Measurements from ENCODE around the gene CDH18.

The CDH18 gene

GRCh38 chr5:19739671-19740070, 248.3 kb downstream of the CDH18 start:
- Histone ChIP-seq H3K4ac (ENCODE audit: low read depth, low read length) (no peak overlapping the region), H3K9ac (ENCODE audit: low read length) (no peak overlapping the region), H3K4me2 (ENCODE audit: low read length) (no peak overlapping the region), H2BK15ac (replicated peaks; ENCODE audit: low read depth) (no peak overlapping the region), H3K4me3 (ENCODE audit: low read length) (no peak overlapping the region), H2AK5ac (ENCODE audit: low read length) (no peak overlapping the region), H3K4me1 (ENCODE audit: control insufficient read depth, low read depth, low read length) (no peaks in the 10 kb centered on the region), H2BK120ac (ENCODE audit: low read depth, low read length) (no peak overlapping the region), H3K79me1 (ENCODE audit: low read length) (no peaks in the 10 kb centered on the region), H3K36me3 (ENCODE audit: control insufficient read depth, insufficient read depth, low read length) (no peaks in the 10 kb centered on the region), H4K5ac (ENCODE audit: low read length) (no peak overlapping the region), H4K8ac (ENCODE audit: low read depth, low read length) (no peak overlapping the region), H2BK5ac (ENCODE audit: low read length) (no peak overlapping the region), H3K27ac (ENCODE audit: low read depth, low read length) (no peak overlapping the region), H3K56ac (ENCODE audit: low read length) (no peak overlapping the region), H3K18ac (ENCODE audit: low read length) (no peak overlapping the region), H3K23ac (ENCODE audit: low read length) (no peak overlapping the region), H3K27me3 (ENCODE audit: insufficient read depth, low read length, poor library complexity) (no peaks in the 10 kb centered on the region), H3K79me2 (ENCODE audit: control insufficient read depth, insufficient read depth, low read length) (no peaks in the 10 kb centered on the region)
- DNase-seq, result no peak
- WGBS (ENCODE audit: extremely low coverage, insufficient coverage, low lambda C conversion rate), result no CpG with 5 or more reads among the region's 1 CpG

- no peak overlapping the region for H3K9ac ChIP-seq (ENCODE audit: low read length)
- no peaks in the 10 kb centered on the region for H3K36me3 ChIP-seq (ENCODE audit: control insufficient read depth, insufficient read depth, low read length)
- no peak overlapping the region for H2BK120ac ChIP-seq (ENCODE audit: low read depth, low read length)
- no peak overlapping the region for H3K4me2 ChIP-seq (ENCODE audit: low read length)
- no peak overlapping the region for H3K4ac ChIP-seq (ENCODE audit: low read depth, low read length)
- WGBS (ENCODE audit: extremely low coverage, insufficient coverage, low lambda C conversion rate), result no CpG with 5 or more reads among the region's 1 CpG
- no peak overlapping the region for H2AK5ac ChIP-seq (ENCODE audit: low read length)
- H3K4me1 ChIP-seq (ENCODE audit: control insufficient read depth, low read depth, low read length), result no peaks in the 10 kb centered on the region
- no peaks in the 10 kb centered on the region for H3K79me2 ChIP-seq (ENCODE audit: control insufficient read depth, insufficient read depth, low read length)
- no peak overlapping the region for H3K56ac ChIP-seq (ENCODE audit: low read length)
- no peaks in the 10 kb centered on the region for H3K79me1 ChIP-seq (ENCODE audit: low read length)
- H4K5ac ChIP-seq (ENCODE audit: low read length), result no peak overlapping the region
- no peak overlapping the region for H3K18ac ChIP-seq (ENCODE audit: low read length)
- H3K27me3 ChIP-seq (ENCODE audit: insufficient read depth, low read length, poor library complexity), result no peaks in the 10 kb centered on the region
- no peak overlapping the region for H2BK15ac ChIP-seq (replicated peaks; ENCODE audit: low read depth)
- DNase-seq, result peak; percentile 11
- no peak overlapping the region for H4K8ac ChIP-seq (ENCODE audit: low read depth, low read length)
- no peak overlapping the region for H3K4me3 ChIP-seq (ENCODE audit: low read length)
- H2BK5ac ChIP-seq (ENCODE audit: low read length), result no peak overlapping the region
- H3K23ac ChIP-seq (ENCODE audit: low read length), result no peak overlapping the region
- no peak overlapping the region for H3K27ac ChIP-seq (ENCODE audit: low read depth, low read length)
These were observed 253.2 kb downstream of the CDH18 start for GRCh38 chr5:19734776-19735175.

DNA sequence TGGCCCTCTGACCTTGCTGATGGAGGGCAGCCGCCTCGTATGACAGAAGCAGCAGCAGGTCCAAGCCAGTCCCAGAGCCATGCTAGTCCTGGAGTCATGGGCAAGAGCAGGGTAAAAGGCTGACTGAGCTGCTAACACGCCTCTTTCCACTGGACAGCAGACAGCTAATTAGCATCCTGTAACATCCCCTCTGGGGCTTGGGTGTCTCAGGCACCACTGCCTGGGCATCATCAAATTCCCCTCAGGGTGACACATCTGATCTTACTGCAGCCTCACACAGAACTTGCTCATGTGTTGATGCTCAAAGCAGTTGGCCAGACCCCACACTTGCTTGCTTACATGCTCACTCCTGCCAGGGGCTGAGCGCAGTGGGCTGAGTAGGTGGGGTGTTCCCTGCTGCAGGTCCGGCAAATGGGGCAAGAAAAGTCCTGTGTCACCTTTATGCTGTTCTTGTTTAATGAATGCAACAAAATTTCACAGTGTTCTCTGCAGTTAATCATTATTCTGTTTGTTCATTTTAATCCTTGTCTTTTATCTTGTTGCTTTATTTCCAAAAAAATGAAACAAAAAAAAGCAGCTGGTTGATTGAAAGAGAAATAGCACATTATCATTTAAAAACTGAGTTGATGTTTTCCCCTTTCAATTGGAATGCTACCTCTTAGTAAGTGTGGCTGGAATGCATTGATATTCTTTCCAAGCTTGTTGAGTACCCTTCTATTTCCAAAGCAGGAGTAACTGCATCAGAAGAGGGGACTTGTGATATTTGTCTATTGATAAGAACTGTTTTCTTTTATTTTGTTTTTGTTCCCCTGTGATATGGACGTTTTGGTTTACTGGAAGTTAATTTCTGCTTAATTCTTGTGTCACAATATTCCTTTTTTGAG, 254.1 kb downstream of the CDH18 start:
- H4K8ac ChIP-seq (ENCODE audit: low read depth, low read length), result no peak overlapping the region
- no CpG with 5 or more reads among the region's 6 CpGs for WGBS (ENCODE audit: extremely low coverage, insufficient coverage, low lambda C conversion rate)
- H3K79me2 ChIP-seq (ENCODE audit: control insufficient read depth, insufficient read depth, low read length), result no peaks in the 10 kb centered on the region
- H3K4ac ChIP-seq (ENCODE audit: low read depth, low read length), result no peak overlapping the region
- no peak overlapping the region for H4K5ac ChIP-seq (ENCODE audit: low read length)
- H2AK5ac ChIP-seq (ENCODE audit: low read length), result no peak overlapping the region
- no peaks in the 10 kb centered on the region for H3K4me1 ChIP-seq (ENCODE audit: control insufficient read depth, low read depth, low read length)
- no peaks in the 10 kb centered on the region for H3K27me3 ChIP-seq (ENCODE audit: insufficient read depth, low read length, poor library complexity)
- no peak overlapping the region for H2BK5ac ChIP-seq (ENCODE audit: low read length)
- no peak overlapping the region for H3K9ac ChIP-seq (ENCODE audit: low read length)
- no peak overlapping the region for H2BK15ac ChIP-seq (replicated peaks; ENCODE audit: low read depth)
- DNase-seq, result peak; percentile 5
- no peak overlapping the region for H3K27ac ChIP-seq (ENCODE audit: low read depth, low read length)
- no peak overlapping the region for H3K18ac ChIP-seq (ENCODE audit: low read length)
- H3K4me3 ChIP-seq (ENCODE audit: low read length), result no peak overlapping the region
- no peak overlapping the region for H3K56ac ChIP-seq (ENCODE audit: low read length)
- no peaks in the 10 kb centered on the region for H3K79me1 ChIP-seq (ENCODE audit: low read length)
- H2BK120ac ChIP-seq (ENCODE audit: low read depth, low read length), result no peak overlapping the region
- no peak overlapping the region for H3K4me2 ChIP-seq (ENCODE audit: low read length)
- H3K23ac ChIP-seq (ENCODE audit: low read length), result no peak overlapping the region
- no peaks in the 10 kb centered on the region for H3K36me3 ChIP-seq (ENCODE audit: control insufficient read depth, insufficient read depth, low read length)

DNA sequence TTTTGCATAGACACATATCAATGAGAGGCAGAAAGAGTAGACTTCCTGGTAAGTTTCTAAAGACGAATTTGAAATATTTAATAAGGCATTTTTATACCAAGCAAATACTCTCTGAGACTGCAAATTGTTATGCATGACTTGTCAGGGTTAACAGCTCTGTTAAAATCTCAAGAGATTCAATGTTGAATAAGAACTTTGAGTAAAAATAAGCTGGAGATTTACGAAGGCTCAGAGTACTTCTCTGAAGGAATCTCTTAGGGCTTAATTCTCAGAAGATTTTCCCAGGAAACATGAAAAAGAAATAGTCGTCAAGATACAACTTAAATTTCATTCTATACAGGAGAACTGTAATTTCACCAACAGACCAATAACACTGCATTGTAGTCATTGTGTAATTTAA, 259.4 kb downstream of the CDH18 start:
- H3K27ac ChIP-seq (ENCODE audit: low read depth, low read length), result no peak overlapping the region
- H3K56ac ChIP-seq (ENCODE audit: low read length), result no peak overlapping the region
- no peaks in the 10 kb centered on the region for H3K27me3 ChIP-seq (ENCODE audit: insufficient read depth, low read length, poor library complexity)
- no peaks in the 10 kb centered on the region for H3K36me3 ChIP-seq (ENCODE audit: control insufficient read depth, insufficient read depth, low read length)
- H4K5ac ChIP-seq (ENCODE audit: low read length), result no peak overlapping the region
- no peak overlapping the region for H3K23ac ChIP-seq (ENCODE audit: low read length)
- H2BK5ac ChIP-seq (ENCODE audit: low read length), result no peak overlapping the region
- no peak overlapping the region for H2BK120ac ChIP-seq (ENCODE audit: low read depth, low read length)
- H3K18ac ChIP-seq (ENCODE audit: low read length), result no peak overlapping the region
- H3K9ac ChIP-seq (ENCODE audit: low read length), result no peak overlapping the region
- no peaks in the 10 kb centered on the region for H3K79me1 ChIP-seq (ENCODE audit: low read length)
- H3K4me2 ChIP-seq (ENCODE audit: low read length), result no peak overlapping the region
- no peak overlapping the region for H3K4ac ChIP-seq (ENCODE audit: low read depth, low read length)
- no peak overlapping the region for H3K4me3 ChIP-seq (ENCODE audit: low read length)
- H3K4me1 ChIP-seq (ENCODE audit: control insufficient read depth, low read depth, low read length), result no peaks in the 10 kb centered on the region
- no peak overlapping the region for H4K8ac ChIP-seq (ENCODE audit: low read depth, low read length)
- H2BK15ac ChIP-seq (replicated peaks; ENCODE audit: low read depth), result no peak overlapping the region
- no peak overlapping the region for H2AK5ac ChIP-seq (ENCODE audit: low read length)
- H3K79me2 ChIP-seq (ENCODE audit: control insufficient read depth, insufficient read depth, low read length), result no peaks in the 10 kb centered on the region
- WGBS (ENCODE audit: extremely low coverage, insufficient coverage, low lambda C conversion rate), result no CpG with 5 or more reads among the region's 3 CpGs
- no peak for DNase-seq

DNA sequence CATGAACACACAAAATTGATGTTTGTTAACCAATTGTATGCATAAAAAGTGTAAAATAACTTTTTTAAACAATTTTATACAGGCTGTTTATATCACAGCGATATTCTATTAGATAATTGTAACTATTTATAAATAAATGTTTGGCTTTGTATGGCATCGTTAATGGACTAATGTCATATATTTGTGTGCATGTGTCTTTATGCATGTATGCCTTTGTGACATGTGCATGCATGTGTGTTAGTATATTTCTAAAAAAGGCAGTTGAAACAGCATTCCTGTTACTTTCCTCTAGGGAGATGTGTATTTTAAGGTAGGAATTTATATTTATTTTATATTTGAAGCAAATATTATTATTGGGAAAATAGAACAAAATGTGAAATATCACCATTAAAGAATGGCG, 268.9 kb downstream of the CDH18 start:
- Histone ChIP-seq H2BK15ac (replicated peaks; ENCODE audit: low read depth) (no peak overlapping the region), H4K5ac (ENCODE audit: low read length) (no peak overlapping the region), H3K4ac (ENCODE audit: low read depth, low read length) (no peak overlapping the region), H4K8ac (ENCODE audit: low read depth, low read length) (no peak overlapping the region), H3K23ac (ENCODE audit: low read length) (no peak overlapping the region), H3K79me2 (ENCODE audit: control insufficient read depth, insufficient read depth, low read length) (no peaks in the 10 kb centered on the region), H3K27ac (ENCODE audit: low read depth, low read length) (no peak overlapping the region), H3K4me3 (ENCODE audit: low read length) (no peak overlapping the region), H3K79me1 (ENCODE audit: low read length) (no peaks in the 10 kb centered on the region), H3K4me1 (ENCODE audit: control insufficient read depth, low read depth, low read length) (no peaks in the 10 kb centered on the region), H3K36me3 (ENCODE audit: control insufficient read depth, insufficient read depth, low read length) (no peaks in the 10 kb centered on the region), H2AK5ac (ENCODE audit: low read length) (no peak overlapping the region), H3K56ac (ENCODE audit: low read length) (no peak overlapping the region), H3K18ac (ENCODE audit: low read length) (no peak overlapping the region), H3K4me2 (ENCODE audit: low read length) (no peak overlapping the region), H2BK120ac (ENCODE audit: low read depth, low read length) (no peak overlapping the region), H3K27me3 (ENCODE audit: insufficient read depth, low read length, poor library complexity) (no peaks in the 10 kb centered on the region), H2BK5ac (ENCODE audit: low read length) (no peak overlapping the region), H3K9ac (ENCODE audit: low read length) (no peak overlapping the region)
- no peak for DNase-seq
- no CpG with 5 or more reads among the region's 3 CpGs for WGBS (ENCODE audit: extremely low coverage, insufficient coverage, low lambda C conversion rate)

DNA sequence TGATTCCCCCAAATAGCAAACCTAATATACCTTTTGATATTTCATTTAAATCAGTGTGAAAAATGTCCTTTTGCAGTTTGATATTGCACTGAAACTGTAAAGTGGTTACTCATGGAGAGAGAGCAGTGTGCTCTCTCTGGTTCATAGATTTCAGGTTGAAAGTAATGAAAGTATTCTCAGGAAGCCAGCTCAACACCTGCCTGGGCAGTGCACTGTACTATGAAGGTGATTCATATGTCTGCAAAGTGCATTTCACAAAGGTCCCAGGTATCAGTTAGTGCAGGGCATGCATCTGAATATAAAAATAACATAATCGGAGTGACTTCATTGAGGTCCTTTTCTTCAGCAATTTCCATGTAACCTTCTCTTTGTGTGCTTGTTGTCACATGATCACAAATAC, 274.3 kb downstream of the CDH18 start:
- no peaks in the 10 kb centered on the region for H3K36me3 ChIP-seq (ENCODE audit: control insufficient read depth, insufficient read depth, low read length)
- no peak overlapping the region for H4K8ac ChIP-seq (ENCODE audit: low read depth, low read length)
- DNase-seq, result no peak
- no peak overlapping the region for H2AK5ac ChIP-seq (ENCODE audit: low read length)
- H3K4ac ChIP-seq (ENCODE audit: low read depth, low read length), result no peak overlapping the region
- no peak overlapping the region for H3K23ac ChIP-seq (ENCODE audit: low read length)
- no peaks in the 10 kb centered on the region for H3K27me3 ChIP-seq (ENCODE audit: insufficient read depth, low read length, poor library complexity)
- no peaks in the 10 kb centered on the region for H3K79me2 ChIP-seq (ENCODE audit: control insufficient read depth, insufficient read depth, low read length)
- no peak overlapping the region for H3K56ac ChIP-seq (ENCODE audit: low read length)
- no peak overlapping the region for H3K4me3 ChIP-seq (ENCODE audit: low read length)
- H2BK120ac ChIP-seq (ENCODE audit: low read depth, low read length), result no peak overlapping the region
- H2BK15ac ChIP-seq (replicated peaks; ENCODE audit: low read depth), result no peak overlapping the region
- H3K18ac ChIP-seq (ENCODE audit: low read length), result no peak overlapping the region
- H4K5ac ChIP-seq (ENCODE audit: low read length), result no peak overlapping the region
- H3K9ac ChIP-seq (ENCODE audit: low read length), result no peak overlapping the region
- no CpG with 5 or more reads among the region's 1 CpG for WGBS (ENCODE audit: extremely low coverage, insufficient coverage, low lambda C conversion rate)
- H2BK5ac ChIP-seq (ENCODE audit: low read length), result no peak overlapping the region
- no peak overlapping the region for H3K27ac ChIP-seq (ENCODE audit: low read depth, low read length)
- H3K79me1 ChIP-seq (ENCODE audit: low read length), result no peaks in the 10 kb centered on the region
- no peak overlapping the region for H3K4me2 ChIP-seq (ENCODE audit: low read length)
- H3K4me1 ChIP-seq (ENCODE audit: control insufficient read depth, low read depth, low read length), result no peaks in the 10 kb centered on the region
